Measurements from ENCODE around the gene FCER1G.

The FCER1G gene

DNA sequence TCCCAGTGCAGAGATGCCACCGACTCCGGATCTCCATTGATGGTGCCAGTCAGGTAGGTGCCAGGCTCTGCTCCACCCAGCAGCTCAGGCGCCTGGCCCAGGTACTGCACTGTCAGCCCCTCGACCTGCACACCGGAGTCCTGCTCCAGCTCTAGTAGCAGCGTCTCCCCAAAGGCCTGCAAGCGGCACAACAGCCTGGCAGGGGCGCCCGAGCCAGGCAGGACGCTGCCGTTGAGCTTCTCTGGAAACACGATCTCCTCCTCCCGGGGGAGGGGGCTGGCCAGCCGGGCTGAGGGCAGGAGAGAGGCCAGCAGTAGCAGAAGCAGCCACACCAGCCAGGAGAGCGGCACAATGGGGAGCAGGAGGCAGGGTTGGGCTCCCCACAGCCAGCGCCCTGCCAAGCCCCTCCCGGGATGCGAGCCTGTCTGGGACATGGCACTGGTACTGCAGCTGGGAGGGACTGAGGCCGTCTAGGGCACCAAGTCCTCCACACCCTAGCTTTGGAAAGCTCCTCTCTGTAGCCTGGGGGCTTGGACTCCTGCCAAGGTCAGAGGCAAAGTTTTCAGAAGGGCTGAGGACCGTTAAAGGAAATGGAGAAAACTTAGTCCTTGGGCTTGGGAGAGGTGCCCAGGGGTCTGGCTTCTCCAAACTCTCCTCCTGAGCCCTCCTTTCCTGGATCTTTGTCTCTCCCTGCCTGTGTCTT, 16.8 kb upstream of the FCER1G start:
- H3K27ac ChIP-seq (ENCODE audit: low read depth, low read length, poor library complexity, severe bottlenecking): no peak overlapping the region

DNA sequence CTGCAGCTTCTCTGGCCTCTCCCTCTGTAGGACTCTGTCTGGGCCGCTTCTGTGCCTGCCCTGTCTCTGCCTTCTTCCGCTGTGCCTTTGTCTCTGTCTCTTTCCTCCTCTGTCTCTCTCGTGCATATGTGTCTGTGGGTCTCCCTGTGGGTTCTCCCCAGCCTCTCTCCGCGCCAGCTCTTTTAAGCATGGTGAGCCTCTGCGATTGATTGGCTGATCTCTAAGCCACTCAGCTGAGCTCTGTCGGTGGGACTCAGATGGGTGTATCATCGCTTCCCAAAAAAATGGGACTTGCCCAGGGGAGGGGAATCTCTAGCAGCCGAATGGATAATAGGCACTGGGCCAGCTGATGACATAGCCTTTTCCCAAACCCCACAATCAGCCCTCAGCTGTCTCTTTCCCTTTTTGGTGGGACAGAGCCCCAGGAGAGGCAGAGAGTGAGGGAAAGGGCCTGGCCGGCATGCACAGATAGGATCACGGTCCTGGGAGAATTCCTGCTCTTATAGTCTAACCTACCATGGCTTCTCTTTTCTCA, 16.1 kb upstream of the FCER1G start, which contains the start of gene ADAMTS4:
ADAMTS4 (minus strand) TSS at position 158 of the 535 bp plus-strand sequence. CDS start 427 bp downstream, outside the sequence.
- Histone ChIP-seq H3K36me3 (ENCODE audit: insufficient read depth, low read length) (peaks cover 7% of the 10 kb centered on the region; the same call in 1 of the 2 replicates), H2AFZ (ENCODE audit: low read length) (no peak within 1 kb of the TSS), H3K27me3 (ENCODE audit: insufficient read depth, low read length) (no peaks in the 10 kb centered on the region), H3K9ac (ENCODE audit: low read length) (no peak within 1 kb of the TSS), H3F3A (ENCODE audit: insufficient read depth, low read length) (no peaks in the 10 kb centered on the region), H3K4me2 (ENCODE audit: low read length) (no peak within 1 kb of the TSS), H3K4me3 (ENCODE audit: low read depth, low read length, poor library complexity, severe bottlenecking) (no peak within 1 kb of the TSS), H4K20me1 (ENCODE audit: insufficient read depth, low read length) (no peaks in the 10 kb centered on the region), H3K4me1 (ENCODE audit: insufficient read depth, low read length, severe bottlenecking) (peaks cover 27% of the 10 kb centered on the region), H3K79me2 (ENCODE audit: insufficient read depth, low read length) (no peaks in the 10 kb centered on the region), H3K9me2 (ENCODE audit: low read depth, low read length) (no peaks in the 10 kb centered on the region), H3K27ac (ENCODE audit: low read depth, low read length, poor library complexity, severe bottlenecking) (no peak within 1 kb of the TSS), H3K9me3 (ENCODE audit: low read length) (no peaks in the 10 kb centered on the region)
- TF ChIP-seq, protein P1, sequence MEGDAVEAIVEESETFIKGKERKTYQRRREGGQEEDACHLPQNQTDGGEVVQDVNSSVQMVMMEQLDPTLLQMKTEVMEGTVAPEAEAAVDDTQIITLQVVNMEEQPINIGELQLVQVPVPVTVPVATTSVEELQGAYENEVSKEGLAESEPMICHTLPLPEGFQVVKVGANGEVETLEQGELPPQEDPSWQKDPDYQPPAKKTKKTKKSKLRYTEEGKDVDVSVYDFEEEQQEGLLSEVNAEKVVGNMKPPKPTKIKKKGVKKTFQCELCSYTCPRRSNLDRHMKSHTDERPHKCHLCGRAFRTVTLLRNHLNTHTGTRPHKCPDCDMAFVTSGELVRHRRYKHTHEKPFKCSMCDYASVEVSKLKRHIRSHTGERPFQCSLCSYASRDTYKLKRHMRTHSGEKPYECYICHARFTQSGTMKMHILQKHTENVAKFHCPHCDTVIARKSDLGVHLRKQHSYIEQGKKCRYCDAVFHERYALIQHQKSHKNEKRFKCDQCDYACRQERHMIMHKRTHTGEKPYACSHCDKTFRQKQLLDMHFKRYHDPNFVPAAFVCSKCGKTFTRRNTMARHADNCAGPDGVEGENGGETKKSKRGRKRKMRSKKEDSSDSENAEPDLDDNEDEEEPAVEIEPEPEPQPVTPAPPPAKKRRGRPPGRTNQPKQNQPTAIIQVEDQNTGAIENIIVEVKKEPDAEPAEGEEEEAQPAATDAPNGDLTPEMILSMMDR (IDR thresholded peaks at IDR 0.05; ENCODE audit: low read length): no peak
- TF ChIP-seq EZH2 (IDR thresholded peaks at IDR 0.05; ENCODE audit: borderline replicate concordance, low read length): no peak

More for the DNA sequence above, 16.8 kb upstream of the FCER1G start:
- Histone ChIP-seq H3K4me3 (ENCODE audit: low read depth, low read length, poor library complexity, severe bottlenecking) (no peak overlapping the region), H3F3A (ENCODE audit: insufficient read depth, low read length) (no peaks in the 10 kb centered on the region), H2AFZ (ENCODE audit: low read length) (no peak overlapping the region), H4K20me1 (ENCODE audit: insufficient read depth, low read length) (no peaks in the 10 kb centered on the region), H3K4me2 (ENCODE audit: low read length) (no peak overlapping the region), H3K36me3 (ENCODE audit: insufficient read depth, low read length) (0 out of 2 replicates have a peak, but pooled peaks cover under 1% of the 10 kb centered on the region), H3K9ac (ENCODE audit: low read length) (no peak overlapping the region), H3K9me2 (ENCODE audit: low read depth, low read length) (no peaks in the 10 kb centered on the region), H3K27me3 (ENCODE audit: insufficient read depth, low read length) (no peaks in the 10 kb centered on the region), H3K9me3 (ENCODE audit: low read length) (no peaks in the 10 kb centered on the region), H3K4me1 (ENCODE audit: insufficient read depth, low read length, severe bottlenecking) (peaks cover 22% of the 10 kb centered on the region), H3K79me2 (ENCODE audit: insufficient read depth, low read length) (no peaks in the 10 kb centered on the region)
- TF ChIP-seq, protein P1 (IDR thresholded peaks at IDR 0.05; ENCODE audit: low read length): no peak
- no peak for TF ChIP-seq EZH2 (IDR thresholded peaks at IDR 0.05; ENCODE audit: borderline replicate concordance, low read length)

DNA sequence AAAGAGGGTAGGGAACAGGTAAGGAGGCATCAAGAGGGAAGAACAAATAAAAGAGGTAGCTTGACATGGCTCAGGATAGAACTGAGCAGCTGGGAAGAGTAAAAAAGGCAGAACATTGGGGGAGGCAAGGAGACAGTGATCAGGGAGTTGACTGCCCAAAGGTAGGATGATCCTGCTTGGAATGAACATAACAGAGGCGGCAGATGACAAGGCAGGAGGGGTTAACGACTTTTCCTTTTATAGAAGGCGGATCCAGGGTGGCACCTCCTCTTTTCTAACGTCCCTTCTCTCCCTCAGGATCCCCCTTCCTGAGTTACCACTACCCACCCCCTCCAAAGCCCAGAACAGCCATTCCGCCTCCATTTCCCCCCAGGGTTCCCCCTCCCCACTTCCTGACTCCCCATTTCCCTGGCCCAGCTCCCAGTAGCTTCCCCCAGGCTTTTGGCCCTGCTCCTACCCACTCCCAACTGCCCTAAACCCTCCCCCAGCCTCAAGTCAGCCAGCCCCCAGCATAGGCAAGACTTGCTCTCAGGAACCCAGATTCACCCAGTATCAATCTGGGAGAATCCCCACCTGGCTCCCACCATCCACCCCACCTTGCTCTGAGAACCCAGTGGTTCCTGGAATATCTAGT, 15.5 kb upstream of the FCER1G start:
- Histone ChIP-seq H3K79me2 (ENCODE audit: insufficient read depth, low read length) (no peaks in the 10 kb centered on the region), H3K9ac (ENCODE audit: low read length) (no peak overlapping the region), H3K36me3 (ENCODE audit: insufficient read depth, low read length) (peaks cover 13% of the 10 kb centered on the region), H3K27ac (ENCODE audit: low read depth, low read length, poor library complexity, severe bottlenecking) (no peak overlapping the region), H3K9me3 (ENCODE audit: low read length) (no peaks in the 10 kb centered on the region), H3K4me2 (ENCODE audit: low read length) (no peak overlapping the region), H3K27me3 (ENCODE audit: insufficient read depth, low read length) (no peaks in the 10 kb centered on the region), H4K20me1 (ENCODE audit: insufficient read depth, low read length) (no peaks in the 10 kb centered on the region), H3K4me3 (ENCODE audit: low read depth, low read length, poor library complexity, severe bottlenecking) (no peak overlapping the region), H3K9me2 (ENCODE audit: low read depth, low read length) (no peaks in the 10 kb centered on the region), H3F3A (ENCODE audit: insufficient read depth, low read length) (no peaks in the 10 kb centered on the region), H3K4me1 (ENCODE audit: insufficient read depth, low read length, severe bottlenecking) (peaks cover 27% of the 10 kb centered on the region), H2AFZ (ENCODE audit: low read length) (no peak overlapping the region)
- no peak for TF ChIP-seq EZH2 (IDR thresholded peaks at IDR 0.05; ENCODE audit: borderline replicate concordance, low read length)
- TF ChIP-seq, protein P1 (IDR thresholded peaks at IDR 0.05; ENCODE audit: low read length): no peak
